IPS DF 19.7 (cell line): ENCODE measurements around the gene LRRK1.

Experiments used
- DNase-seq: peaks from one replicate; pipeline ENCODE4 v3.0.0-alpha.2; 2013; ENCODE audit warnings: low read depth, low spot score

The LRRK1 gene

GRCh38 chr15:100890850-100891249 lies 28.3 kb upstream of the LRRK1 start:
- no peak for DNase-seq

DNA sequence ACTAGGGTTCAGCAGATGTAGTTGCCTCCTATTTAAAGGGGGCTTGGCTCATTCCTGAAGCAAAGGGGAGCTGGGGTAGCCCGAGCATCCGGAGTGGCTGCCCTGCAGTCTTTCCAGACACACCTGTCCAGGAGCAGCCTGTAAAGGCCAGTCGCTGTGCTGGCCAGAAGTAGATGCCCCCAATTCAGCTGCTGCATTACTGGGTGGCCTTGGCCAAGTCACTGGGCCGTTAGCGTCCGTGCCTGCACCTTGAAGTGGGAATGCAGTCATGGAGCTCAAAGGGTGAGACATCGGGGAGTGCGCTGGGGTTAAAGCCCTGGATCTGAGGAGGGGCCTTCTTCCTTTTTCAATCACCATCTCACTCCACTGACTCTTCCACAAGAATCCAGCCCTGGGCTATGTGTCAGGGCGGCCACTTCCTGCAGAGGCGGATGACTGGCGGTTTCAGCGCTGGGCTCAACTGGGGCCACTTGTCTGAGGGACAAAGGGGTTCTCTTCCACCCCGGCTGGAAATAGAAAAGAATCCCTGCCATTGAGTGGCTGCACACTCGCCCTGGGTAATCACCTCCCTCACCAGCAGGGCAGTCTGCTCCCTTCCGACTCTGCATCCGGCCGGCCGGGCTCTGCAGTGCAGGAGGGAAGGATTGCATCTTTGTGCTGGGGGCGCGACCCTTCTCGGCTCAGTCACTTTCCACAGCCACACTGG lies 27.7 kb upstream of the LRRK1 start:
- DNase-seq: no peak

DNA sequence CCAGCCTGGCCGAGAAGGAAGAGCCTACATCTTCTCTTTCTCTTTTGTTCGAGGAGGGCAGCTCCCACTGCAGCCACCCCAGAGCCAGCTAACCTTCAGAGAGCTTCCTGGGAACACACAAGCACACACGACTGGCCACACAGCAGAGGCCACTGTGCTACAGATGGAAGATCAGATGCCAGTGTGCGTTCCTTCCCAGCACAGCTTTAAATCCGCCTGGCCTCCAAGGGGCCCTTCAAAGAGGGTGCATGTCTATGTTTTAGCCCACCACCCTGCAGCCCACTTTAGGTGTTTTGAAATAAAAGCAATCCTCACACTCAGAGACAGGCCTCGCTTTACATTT lies 27.2 kb upstream of the LRRK1 start:
- DNase-seq: no peak

- DNase-seq: no peak
Measured at GRCh38 chr15:100893261-100893963, 25.7 kb upstream of the LRRK1 start.

DNA sequence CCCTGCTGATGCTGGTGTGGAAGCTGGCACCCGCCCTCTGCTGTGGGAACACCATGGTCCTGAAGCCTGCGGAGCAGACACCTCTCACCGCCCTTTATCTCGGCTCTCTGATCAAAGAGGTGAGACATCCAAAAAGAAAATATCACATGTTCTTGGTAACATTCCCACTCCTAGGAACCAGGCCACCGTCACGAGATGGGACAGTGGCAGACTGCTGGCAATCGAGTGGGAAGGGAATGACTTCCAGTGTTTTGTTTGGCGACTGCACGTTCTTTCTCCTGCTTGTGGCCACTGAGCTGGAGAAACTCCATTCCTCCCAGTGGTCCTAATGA lies 25.2 kb upstream of the LRRK1 start:
- no peak for DNase-seq

GRCh38 chr15:100895721-100896120 lies 23.4 kb upstream of the LRRK1 start:
- DNase-seq: no peak

DNA sequence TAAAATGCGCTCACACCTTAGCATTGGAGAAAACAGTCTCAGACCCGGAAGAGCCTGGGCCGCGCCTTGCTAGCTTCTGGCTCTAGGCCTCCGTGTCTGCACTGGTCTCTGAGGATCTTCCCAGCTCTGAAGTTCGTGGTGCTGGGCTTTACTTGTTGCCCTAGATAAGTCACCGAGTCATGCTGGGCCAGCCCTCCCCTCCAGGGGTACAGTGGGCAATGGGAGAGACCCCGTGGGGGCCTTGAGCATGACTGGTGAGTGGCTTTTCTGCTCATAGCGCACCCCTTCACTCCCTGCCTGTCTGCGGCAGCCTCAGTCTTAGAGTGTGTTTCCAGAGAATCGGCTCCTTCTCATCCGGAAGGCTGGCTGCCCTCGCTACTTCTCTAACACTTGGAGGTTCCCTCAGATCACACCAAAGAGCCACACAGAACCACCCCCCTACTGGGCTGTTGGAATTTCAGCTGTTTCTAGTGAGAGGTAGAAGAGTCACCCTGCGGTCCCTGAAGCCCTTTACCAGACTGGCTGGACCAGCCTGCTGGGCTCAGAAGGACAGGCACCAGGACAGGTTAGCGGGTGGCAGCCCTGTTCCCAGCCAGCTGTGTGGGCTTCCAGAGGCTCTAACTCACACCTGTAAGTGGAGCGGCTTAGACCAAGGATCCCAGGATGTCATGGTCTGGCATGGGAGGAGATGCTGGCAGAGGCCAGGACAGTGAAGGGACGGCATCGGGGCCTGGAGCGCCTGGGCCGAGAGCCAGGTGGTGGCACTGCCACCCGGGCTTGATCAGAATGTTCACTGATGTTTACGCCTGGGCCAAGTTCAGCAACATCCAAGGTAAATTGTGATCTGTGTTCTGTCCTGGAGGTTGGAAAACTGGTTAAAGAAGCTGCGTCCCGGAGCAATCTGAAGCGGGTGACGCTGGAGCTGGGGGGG lies 21.7 kb upstream of the LRRK1 start:
- DNase-seq: no peak

- no peak for DNase-seq
Measured at GRCh38 chr15:100898152-100898490, 21.0 kb upstream of the LRRK1 start.

- no peak for DNase-seq
Measured at GRCh38 chr15:100898661-100899462, 20.3 kb upstream of the LRRK1 start.

- DNase-seq: no peak
Measured at GRCh38 chr15:100899601-100900000, 19.6 kb upstream of the LRRK1 start.

DNA sequence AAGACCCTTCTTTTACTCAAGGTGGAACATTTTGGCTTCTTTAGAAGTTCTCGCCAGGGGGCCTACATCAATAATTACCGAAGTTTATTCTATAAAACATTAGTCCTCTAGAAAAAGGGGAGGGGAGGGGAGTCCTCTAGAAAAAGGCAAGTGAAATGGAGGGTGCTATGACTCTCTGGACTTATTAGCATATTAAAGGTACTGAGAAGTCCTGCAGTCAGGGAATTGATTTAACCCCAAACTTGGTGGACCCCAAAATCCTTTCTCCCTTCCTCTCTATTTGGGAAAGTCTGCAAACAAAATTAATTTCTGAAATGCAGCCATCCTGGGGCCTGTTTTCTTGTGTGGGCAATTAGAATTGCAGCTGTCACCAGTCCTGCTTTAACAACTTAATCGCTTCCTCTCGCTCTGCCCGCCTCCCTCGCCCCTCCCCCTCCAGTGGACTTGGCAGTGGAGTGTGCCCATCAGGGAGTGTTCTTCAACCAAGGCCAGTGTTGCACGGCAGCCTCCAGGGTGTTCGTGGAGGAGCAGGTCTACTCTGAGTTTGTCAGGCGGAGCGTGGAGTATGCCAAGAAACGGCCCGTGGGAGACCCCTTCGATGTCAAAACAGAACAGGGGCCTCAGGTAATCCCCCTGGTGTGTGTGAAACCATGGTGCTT lies 18.9 kb upstream of the LRRK1 start:
- no peak for DNase-seq

- no peak for DNase-seq
Measured at GRCh38 chr15:100900795-100901169, 18.4 kb upstream of the LRRK1 start.

DNA sequence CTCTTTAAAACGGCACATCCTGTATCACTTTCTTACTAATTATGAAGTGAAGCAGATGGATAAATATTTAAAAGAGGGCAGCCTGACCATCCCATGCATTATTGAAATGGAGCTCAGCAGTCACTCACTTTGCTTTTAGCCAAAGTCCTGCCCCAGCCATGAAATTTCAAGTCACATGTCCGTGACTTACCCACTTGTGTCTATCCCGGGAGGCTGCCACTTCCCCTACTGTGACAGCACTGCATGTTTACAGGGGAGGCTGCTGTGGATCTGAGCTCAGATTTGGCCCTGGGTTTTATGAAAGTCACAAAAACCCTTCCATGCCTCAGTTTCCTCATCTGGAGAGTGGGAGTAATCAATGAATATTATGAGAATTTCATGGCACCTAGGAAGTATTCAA lies 17.9 kb upstream of the LRRK1 start:
- no peak for DNase-seq

- no peak for DNase-seq
Measured at GRCh38 chr15:100901702-100902435, 17.3 kb upstream of the LRRK1 start.

GRCh38 chr15:100902436-100903167 lies 16.6 kb upstream of the LRRK1 start:
- no peak for DNase-seq

GRCh38 chr15:100903168-100903554 lies 16.0 kb upstream of the LRRK1 start:
- no peak for DNase-seq

DNA sequence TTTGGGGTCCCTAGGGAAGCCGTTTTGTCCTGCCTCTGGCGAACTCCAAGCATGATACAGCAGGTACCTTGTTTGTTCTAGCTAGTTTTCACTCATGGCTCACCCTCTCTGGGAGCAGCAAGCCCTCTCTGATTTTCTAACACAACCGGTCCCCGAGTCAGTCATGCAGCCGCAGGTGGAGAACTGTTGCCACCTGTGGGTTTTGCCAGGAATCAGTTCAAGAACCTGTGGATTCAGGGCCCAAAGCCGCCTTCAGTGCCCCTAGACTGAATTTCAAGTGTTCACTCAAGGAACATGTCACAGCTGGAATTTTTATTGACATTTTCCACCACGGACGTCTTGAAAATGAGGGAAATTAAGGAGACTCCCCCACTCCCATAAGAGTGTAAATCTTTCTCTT lies 13.3 kb upstream of the LRRK1 start:
- DNase-seq: no peak

GRCh38 chr15:100908466-100908865 lies 10.7 kb upstream of the LRRK1 start:
- DNase-seq: no peak

DNA sequence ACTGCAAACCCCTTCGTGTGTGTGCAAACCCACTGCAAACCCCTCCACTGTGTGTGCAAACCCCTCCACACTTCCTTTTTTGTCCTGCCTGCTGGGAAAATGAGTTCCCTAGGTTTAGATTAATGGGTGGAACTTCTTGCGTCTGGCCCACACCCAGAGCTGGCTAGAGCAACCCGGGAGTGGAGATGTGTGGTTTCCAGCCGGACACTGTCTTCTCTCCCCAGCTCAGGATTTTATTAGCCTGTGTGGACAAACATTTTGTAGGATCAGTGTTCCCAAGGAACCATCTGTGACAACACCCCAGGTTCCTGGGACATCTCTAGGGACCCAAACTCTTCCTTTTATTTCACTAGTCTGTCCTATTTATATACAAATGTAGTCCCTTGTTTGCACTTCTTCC lies 9.6 kb upstream of the LRRK1 start:
- DNase-seq: no peak
